GM21367 (cell line): Measurements from ENCODE around the gene KSR1.
A peak's percentile ranks its signal among the peaks of the same experiment; 100 is the strongest.

Experiments
- ATAC-seq: cut with Tn5 transposase; IDR thresholded peaks from one replicate; pipeline ENCODE4 v1.9.1; 2021; ENCODE audit not compliant: unreplicated experiment

KSR1 gene

GRCh38 chr17:27567563-27567859, 111.3 kb downstream of the KSR1 start:
- ATAC-seq: no peak

- ATAC-seq: no peak
These were observed 112.0 kb downstream of the KSR1 start for GRCh38 chr17:27568216-27568615.

DNA sequence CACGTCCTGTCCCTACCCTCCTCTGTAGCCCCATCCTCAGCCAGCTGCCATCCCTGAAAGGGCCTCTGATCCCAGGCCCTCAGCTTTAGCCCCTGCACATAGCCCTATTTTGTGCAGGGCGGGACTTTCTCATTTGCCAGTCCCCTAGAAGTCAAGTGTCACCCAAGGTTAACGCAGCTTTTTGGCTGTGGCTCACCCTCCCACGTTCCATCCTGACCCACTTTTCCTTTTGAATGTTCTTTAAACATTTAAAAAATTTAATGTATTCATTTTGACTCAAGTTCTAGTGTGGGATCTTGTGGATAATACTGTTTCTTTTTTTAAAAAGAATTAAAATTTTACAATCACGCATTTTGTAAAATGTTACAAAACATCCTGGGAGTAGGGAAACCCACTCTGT, 112.6 kb downstream of the KSR1 start:
- no peak for ATAC-seq

DNA sequence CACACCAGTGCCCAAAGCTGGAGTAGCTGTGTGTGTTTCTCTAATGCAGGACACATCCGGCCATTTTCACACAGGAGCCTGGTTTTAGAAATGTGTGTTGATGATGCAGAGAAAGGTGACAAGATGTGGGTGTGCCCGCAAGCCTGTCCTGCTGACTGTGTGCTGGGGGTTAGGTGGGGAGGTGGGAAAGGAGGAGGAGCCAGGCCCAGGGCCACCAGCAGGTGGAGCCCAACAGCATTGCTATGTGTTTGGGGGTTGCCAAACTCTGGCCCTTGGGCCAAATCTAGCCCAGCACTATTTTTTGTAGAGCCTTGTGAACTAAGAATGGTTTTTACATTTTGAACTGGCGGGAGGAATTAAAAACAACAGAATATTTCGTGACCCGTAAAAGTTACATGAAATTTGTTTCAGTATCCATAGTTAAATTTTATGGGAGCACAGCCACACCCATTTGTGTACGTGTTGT, 113.0 kb downstream of the KSR1 start:
- no peak for ATAC-seq

- no peak for ATAC-seq
These were observed 113.8 kb downstream of the KSR1 start for GRCh38 chr17:27569884-27570577.

GRCh38 chr17:27570578-27570914, 114.3 kb downstream of the KSR1 start:
- no peak for ATAC-seq

- no peak for ATAC-seq
These were observed 115.5 kb downstream of the KSR1 start for GRCh38 chr17:27571563-27572352.

GRCh38 chr17:27572665-27573064, 116.4 kb downstream of the KSR1 start:
- no peak for ATAC-seq

DNA sequence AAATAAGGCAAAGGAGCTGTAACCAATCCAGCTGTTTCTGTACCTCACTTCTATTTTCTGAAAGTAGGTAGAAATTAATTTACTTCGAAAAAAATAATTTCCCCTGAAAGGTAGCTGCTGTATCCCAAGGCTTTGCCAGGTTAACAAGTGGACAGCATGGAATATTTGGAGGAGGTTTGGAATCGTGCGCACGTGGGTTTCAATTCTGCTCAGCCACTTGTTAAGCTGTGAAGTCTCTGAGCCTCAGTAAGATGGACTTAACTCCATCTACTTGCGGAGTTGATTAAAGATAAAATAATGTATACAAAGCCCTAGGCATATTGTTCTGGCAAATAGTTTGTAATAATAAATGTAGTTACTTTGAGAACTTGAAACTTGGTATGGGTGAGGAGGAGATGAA, 117.3 kb downstream of the KSR1 start:
- no peak for ATAC-seq

GRCh38 chr17:27573971-27574525, 117.8 kb downstream of the KSR1 start:
- ATAC-seq: no peak

GRCh38 chr17:27575096-27575911, 119.1 kb downstream of the KSR1 start:
- ATAC-seq: no peak

DNA sequence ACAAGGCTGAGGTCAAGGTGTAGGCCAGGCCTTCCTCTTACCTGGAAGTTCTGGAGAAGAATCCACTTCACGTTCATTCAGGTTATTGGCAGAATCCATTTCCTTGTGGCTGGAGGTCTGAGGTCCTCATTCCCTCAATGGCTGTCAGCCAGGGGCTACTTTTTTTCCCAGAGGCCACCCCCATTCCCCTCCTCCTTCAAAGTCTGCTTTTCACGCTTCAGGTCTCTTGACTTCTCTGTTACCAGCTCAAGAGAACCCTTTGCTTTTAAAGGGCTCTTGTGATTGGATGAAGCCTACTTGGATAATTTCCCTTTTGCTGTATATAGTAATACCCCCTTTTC, 119.6 kb downstream of the KSR1 start:
- no peak for ATAC-seq

GRCh38 chr17:27576477-27577083, 120.3 kb downstream of the KSR1 start:
- no peak for ATAC-seq

DNA sequence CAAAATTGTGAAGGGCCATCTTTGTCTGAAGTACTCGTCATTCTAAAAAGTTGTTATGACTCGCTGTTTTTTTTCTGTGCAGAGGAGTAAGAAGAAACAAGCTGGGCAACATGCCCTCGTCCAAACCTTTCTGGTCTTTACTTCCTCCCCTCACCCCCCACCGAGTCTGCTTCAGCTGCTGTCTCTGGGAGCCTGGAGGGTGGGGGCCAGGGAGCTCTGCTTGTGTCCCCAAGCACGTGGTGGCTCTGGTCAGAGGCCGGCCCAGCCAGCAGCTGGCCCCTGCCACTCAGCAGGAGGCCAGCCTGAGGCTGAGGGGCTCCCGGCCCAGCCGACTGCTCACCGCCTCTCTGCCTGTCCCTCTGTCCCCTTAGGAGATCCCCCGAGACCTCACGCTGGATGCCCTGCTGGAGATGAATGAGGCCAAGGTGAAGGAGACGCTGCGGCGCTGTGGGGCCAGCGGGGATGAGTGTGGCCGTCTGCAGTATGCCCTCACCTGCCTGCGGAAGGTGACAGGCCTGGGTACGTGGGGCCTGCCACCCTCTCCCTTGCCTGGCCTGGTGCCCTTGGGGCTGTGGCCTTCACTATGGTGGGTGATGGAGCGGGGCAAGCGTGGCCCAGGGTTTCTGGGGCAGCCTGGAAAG, 121.0 kb downstream of the KSR1 start:
- ATAC-seq: no peak

DNA sequence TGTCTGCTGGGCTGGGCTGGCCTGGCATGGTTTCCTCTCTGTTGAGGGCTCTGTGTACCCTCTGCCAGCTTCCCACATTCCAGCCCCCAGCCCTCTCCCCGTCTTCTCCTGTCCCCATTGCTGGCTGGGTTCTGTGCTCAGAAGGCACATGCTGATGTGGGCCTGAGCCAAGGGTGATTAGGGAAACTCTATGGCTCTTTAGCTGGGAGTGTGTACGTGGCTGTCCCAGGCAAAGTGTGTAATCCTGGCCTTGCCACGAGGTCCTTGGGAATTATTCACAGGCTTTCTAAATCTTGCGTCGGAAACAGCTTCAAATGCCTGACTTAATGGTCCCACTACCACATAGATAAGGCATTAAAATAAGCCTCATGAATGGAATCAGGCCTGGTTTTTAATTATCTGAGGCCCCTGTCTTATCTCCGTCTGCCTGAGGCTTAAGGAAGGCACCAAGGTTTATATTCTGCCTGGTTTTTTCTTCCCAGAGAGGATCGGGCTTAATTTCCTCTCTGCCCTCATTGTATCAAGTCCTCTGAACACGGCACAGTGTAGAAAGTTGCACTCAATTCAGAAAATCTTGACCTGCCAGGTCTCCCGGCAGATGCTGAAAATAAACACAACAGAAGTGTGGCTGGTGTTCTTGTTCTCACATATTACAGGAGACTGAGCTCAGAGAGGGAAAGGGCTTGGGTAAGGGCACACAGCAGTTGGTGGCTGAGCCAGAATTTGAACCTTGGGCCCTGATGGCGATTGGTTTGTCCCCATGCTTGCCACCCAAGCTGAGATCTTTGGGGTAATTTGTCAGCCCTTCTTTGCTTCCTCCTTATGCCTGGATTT, 121.9 kb downstream of the KSR1 start:
- ATAC-seq: no peak

- ATAC-seq: peak; percentile 61
These were observed 122.5 kb downstream of the KSR1 start for GRCh38 chr17:27578718-27579085.

DNA sequence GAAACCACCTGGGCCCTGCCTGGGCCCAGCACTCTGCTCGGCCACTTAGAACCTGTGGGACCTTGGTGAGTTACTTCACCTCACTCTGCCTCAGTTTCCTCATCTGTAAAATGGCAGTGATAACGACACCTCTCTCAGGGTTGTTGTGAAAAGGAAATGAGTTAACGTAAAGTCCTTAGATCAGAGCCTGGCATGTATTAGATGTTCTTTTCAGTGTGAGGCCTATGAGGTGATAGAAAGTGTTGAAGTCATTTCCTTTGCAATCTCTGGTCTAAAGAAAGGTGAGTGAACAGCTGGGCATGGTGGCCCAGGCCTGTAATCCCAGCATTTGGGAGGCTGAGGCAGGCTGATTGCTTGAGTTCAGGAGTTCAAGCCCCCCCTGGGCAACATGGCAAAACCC, 123.1 kb downstream of the KSR1 start:
- ATAC-seq: no peak

- ATAC-seq: no peak
These were observed 123.7 kb downstream of the KSR1 start for GRCh38 chr17:27579897-27580321.

GRCh38 chr17:27581016-27581415, 124.8 kb downstream of the KSR1 start:
- no peak for ATAC-seq

- no peak for ATAC-seq
These were observed 126.4 kb downstream of the KSR1 start for GRCh38 chr17:27582696-27583095.
